Endodermal cell (in vitro differentiated cells): ENCODE data around the gene NPLOC4. TPM values are rescaled to one million over a fixed set of nuclear protein-coding genes. Genes with fewer than 3 reads are reported as not detected.

Experiments
- DNase-seq: peaks from one replicate; pipeline ENCODE4 v3.0.0-alpha.2; 2017
- H3K27ac ChIP-seq: 2 replicates; pipeline ENCODE4 v1.5.1; 2013; ENCODE audit warnings: mild to moderate bottlenecking, low read depth, low read length, moderate library complexity
- H3K27me3 ChIP-seq: 2 replicates; pipeline ENCODE4 v1.6.1; 2013; ENCODE audit warnings: mild to moderate bottlenecking, low read length, moderate library complexity; ENCODE audit not compliant: insufficient read depth, control insufficient read depth, poor library complexity, severe bottlenecking
- H3K36me3 ChIP-seq: 2 replicates; pipeline ENCODE4 v1.7.0; 2013; ENCODE audit warnings: mild to moderate bottlenecking, low read length, moderate library complexity; ENCODE audit not compliant: control insufficient read depth, insufficient read depth
- H3K4me1 ChIP-seq: one replicate; pipeline ENCODE4 v1.7.0; 2013; ENCODE audit warnings: low read length; ENCODE audit not compliant: control insufficient read depth, insufficient read depth
- H3K4me3 ChIP-seq: 2 replicates; pipeline ENCODE4 v1.5.1; 2013; ENCODE audit warnings: mild to moderate bottlenecking, low read length, moderate library complexity
- H3K9ac ChIP-seq: 2 replicates; pipeline ENCODE4 v1.6.1; 2013; ENCODE audit warnings: mild to moderate bottlenecking, low read length, moderate library complexity; ENCODE audit not compliant: poor library complexity, severe bottlenecking; ENCODE audit errors: extremely low read depth
- H3K9me3 ChIP-seq: 2 replicates; pipeline ENCODE4 v1.6.1; 2013; ENCODE audit warnings: mild to moderate bottlenecking, low read length, moderate library complexity; ENCODE audit not compliant: control insufficient read depth
- H3K27ac Mint-ChIP-seq: 2 replicates; pipeline ENCODE4 v1.8.0; 2020; ENCODE audit warnings: mixed read lengths
- H3K27me3 Mint-ChIP-seq: 2 replicates; pipeline ENCODE4 v1.8.0; 2021; ENCODE audit warnings: mild to moderate bottlenecking, mixed read lengths; ENCODE audit not compliant: insufficient read depth
- H3K36me3 Mint-ChIP-seq: 2 replicates; pipeline ENCODE4 v1.8.0; 2020; ENCODE audit warnings: low read depth, mixed read lengths
- H3K4me1 Mint-ChIP-seq: 2 replicates; pipeline ENCODE4 v1.8.0; 2020; ENCODE audit warnings: mixed read lengths
- H3K4me3 Mint-ChIP-seq: 2 replicates; pipeline ENCODE4 v1.8.0; 2020; ENCODE audit warnings: mild to moderate bottlenecking, moderate library complexity, mixed read lengths
- H3K9me3 Mint-ChIP-seq: 2 replicates; pipeline ENCODE4 v1.8.0; 2020; ENCODE audit warnings: mild to moderate bottlenecking, mixed read lengths
- CTCF ChIP-seq: fragments of 200-600 bp; sonication (generic); conservative IDR thresholded peaks from 2 replicates; pipeline ENCODE4 v1.5.0; 2021; ENCODE audit warnings: antibody characterized with exemption, mild to moderate bottlenecking
- WGBS, 2 experiments: methylation state at CpG; one replicate each; pipeline versions ENCODE4 v1.1.5 to v1.1.7; 2013; ENCODE audit warnings: missing lambda C conversion rate in 2 of 2, mixed read lengths in 1 of 2; ENCODE audit not compliant: insufficient coverage in 1 of 2, insufficient read length in 1 of 2; 5-methylcytosine and 5-hydroxymethylcytosine counted together
- total RNA-seq, 2 donors: library from RNA; stranded (reverse); fragmentation: NEBNext Ultra II Directional in 1 of 2; extraction: Animal tissue kit (Norgen Biotek cat#: 25700) in 1 of 2; gene quantifications; 2 replicates in 1 of 2; 3 replicates in 1 of 2; pipeline ENCODE4 v1.2.1, GENCODE V29; 2021

The NPLOC4 gene
- total RNA-seq, 2 donors from 2014 or later = 113 to 118 TPM

- H3K9ac ChIP-seq = peak overlapping the region; percentile 86
- WGBS, 2 experiments = 54 to 58% methylated on average over 13 to 19 of the region's 19 CpGs
- Mint-ChIP-seq H3K4me1 (peaks cover 14% of the 10 kb centered on the region), H3K27me3 (no peaks in the 10 kb centered on the region), H3K36me3 (peaks cover 22% of the 10 kb centered on the region), H3K9me3 (no peaks in the 10 kb centered on the region), H3K27ac (peak overlapping the region; percentile 91), H3K4me3 (peak overlapping the region; percentile 85)
- TF ChIP-seq CTCF = no peak
- peak; percentile 61 for DNase-seq
- no peaks in the 10 kb centered on the region for H3K27me3 ChIP-seq
- H3K27ac ChIP-seq = peak overlapping the region; percentile 88
- no peaks in the 10 kb centered on the region for H3K9me3 ChIP-seq
- peaks cover 5% of the 10 kb centered on the region for H3K4me1 ChIP-seq
- H3K4me3 ChIP-seq = peak overlapping the region; percentile 85
- H3K36me3 ChIP-seq = peaks cover 29% of the 10 kb centered on the region
Measured at GRCh38 chr17:81682565-81683207, 45.8 kb upstream of the NPLOC4 start.

GRCh38 chr17:81681672-81682071 lies 44.8 kb upstream of the NPLOC4 start:
- no peak for TF ChIP-seq CTCF
- Mint-ChIP-seq H3K27me3 (no peaks in the 10 kb centered on the region), H3K4me3 (peak overlapping the region; percentile 85), H3K9me3 (no peaks in the 10 kb centered on the region), H3K4me1 (peaks cover 14% of the 10 kb centered on the region), H3K36me3 (peaks cover 13% of the 10 kb centered on the region), H3K27ac (no peak overlapping the region)
- no peak for DNase-seq
- Histone ChIP-seq H3K36me3 (peaks cover 20% of the 10 kb centered on the region), H3K9ac (no peak overlapping the region), H3K27me3 (no peaks in the 10 kb centered on the region), H3K27ac (no peak overlapping the region), H3K4me1 (peaks cover 5% of the 10 kb centered on the region), H3K9me3 (no peaks in the 10 kb centered on the region), H3K4me3 (no peak overlapping the region)
- 96 to 100% methylated on average over 7 to 17 of the region's 17 CpGs for WGBS, 2 experiments

- no peaks in the 10 kb centered on the region for H3K27me3 Mint-ChIP-seq
Measured at GRCh38 chr17:81680150-81680549, 43.2 kb upstream of the NPLOC4 start.

More at GRCh38 chr17:81680150-81680549, 43.2 kb upstream of the NPLOC4 start:
- Histone ChIP-seq H3K27me3 (no peaks in the 10 kb centered on the region), H3K9me3 (no peaks in the 10 kb centered on the region), H3K4me3 (no peak overlapping the region), H3K27ac (no peak overlapping the region), H3K4me1 (peaks cover 5% of the 10 kb centered on the region), H3K9ac (no peak overlapping the region), H3K36me3 (peaks cover 7% of the 10 kb centered on the region)
- Mint-ChIP-seq H3K36me3 (peaks cover 7% of the 10 kb centered on the region), H3K27ac (no peak overlapping the region), H3K9me3 (peaks cover 4% of the 10 kb centered on the region), H3K4me3 (no peak overlapping the region), H3K4me1 (peaks cover 14% of the 10 kb centered on the region)
- no peak for DNase-seq
- WGBS, 2 experiments = 94 to 95% methylated on average over 9 to 11 of the region's 11 CpGs
- no peak for TF ChIP-seq CTCF
